Activated T-cell treated with anti-CD3 and anti-CD28 coated beads, Interleukin-2, amount 50 U/mL, for 24 hours (primary cell): ENCODE measurements around the gene LRRC55.

Experiments used
- DNase-seq: peaks from one replicate; pipeline ENCODE4 v3.0.0-alpha.2; 2020
- H3K27ac Mint-ChIP-seq: 2 replicates; pipeline ENCODE4 v1.8.0; 2020; ENCODE audit warnings: mild to moderate bottlenecking, mixed read lengths
- H3K27me3 Mint-ChIP-seq: 2 replicates; pipeline ENCODE4 v1.8.0; 2020; ENCODE audit warnings: mixed read lengths
- H3K36me3 Mint-ChIP-seq: 2 replicates; pipeline ENCODE4 v1.8.0; 2020; ENCODE audit warnings: low read depth, mixed read lengths
- H3K4me1 Mint-ChIP-seq: 2 replicates; pipeline ENCODE4 v1.8.0; 2020; ENCODE audit warnings: low read depth, mixed read lengths
- H3K4me3 Mint-ChIP-seq: 2 replicates; pipeline ENCODE4 v1.8.0; 2020; ENCODE audit warnings: mild to moderate bottlenecking, moderate library complexity, mixed read lengths
- H3K9me3 Mint-ChIP-seq: 2 replicates; pipeline ENCODE4 v1.8.0; 2020; ENCODE audit warnings: mixed read lengths

LRRC55 gene

GRCh38 chr11:57228600-57228999 lies 46.8 kb downstream of the LRRC55 start:
- Mint-ChIP-seq H3K27me3 (peaks cover 45% of the 10 kb centered on the region), H3K36me3 (no peaks in the 10 kb centered on the region), H3K4me1 (no peaks in the 10 kb centered on the region), H3K9me3 (no peaks in the 10 kb centered on the region), H3K4me3 (no peak overlapping the region), H3K27ac (no peak overlapping the region)
- no peak for DNase-seq

DNA sequence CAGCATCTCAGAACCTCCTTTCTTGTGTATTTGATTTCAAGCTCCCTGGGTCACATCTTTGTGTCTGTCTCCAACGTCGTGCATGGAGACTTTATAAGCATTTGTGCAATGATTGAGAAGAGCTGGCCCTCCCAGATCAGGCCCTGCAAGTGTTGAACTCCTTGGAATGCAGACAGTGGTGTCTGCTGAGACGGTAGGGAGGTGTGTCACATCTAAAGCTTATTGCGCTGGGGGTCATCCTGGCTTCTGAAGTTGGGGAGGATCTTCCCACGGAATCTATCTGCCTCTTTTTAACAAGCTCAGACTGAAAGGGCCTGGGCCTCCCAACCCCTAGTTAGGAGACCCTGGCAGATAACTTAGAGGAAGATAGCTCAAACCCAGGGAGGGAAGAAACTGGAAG lies 48.6 kb downstream of the LRRC55 start:
- H3K36me3 Mint-ChIP-seq, result no peaks in the 10 kb centered on the region
- H3K27ac Mint-ChIP-seq, result no peak overlapping the region
- no peak for DNase-seq
- H3K9me3 Mint-ChIP-seq, result no peaks in the 10 kb centered on the region
- no peaks in the 10 kb centered on the region for H3K4me1 Mint-ChIP-seq
- no peak overlapping the region for H3K4me3 Mint-ChIP-seq
- H3K27me3 Mint-ChIP-seq, result peaks cover 60% of the 10 kb centered on the region

GRCh38 chr11:57230791-57231538 lies 49.2 kb downstream of the LRRC55 start:
- Mint-ChIP-seq H3K4me1 (no peaks in the 10 kb centered on the region), H3K27me3 (peaks cover 64% of the 10 kb centered on the region), H3K9me3 (no peaks in the 10 kb centered on the region), H3K27ac (no peak overlapping the region), H3K4me3 (no peak overlapping the region), H3K36me3 (no peaks in the 10 kb centered on the region)
- no peak for DNase-seq

DNA sequence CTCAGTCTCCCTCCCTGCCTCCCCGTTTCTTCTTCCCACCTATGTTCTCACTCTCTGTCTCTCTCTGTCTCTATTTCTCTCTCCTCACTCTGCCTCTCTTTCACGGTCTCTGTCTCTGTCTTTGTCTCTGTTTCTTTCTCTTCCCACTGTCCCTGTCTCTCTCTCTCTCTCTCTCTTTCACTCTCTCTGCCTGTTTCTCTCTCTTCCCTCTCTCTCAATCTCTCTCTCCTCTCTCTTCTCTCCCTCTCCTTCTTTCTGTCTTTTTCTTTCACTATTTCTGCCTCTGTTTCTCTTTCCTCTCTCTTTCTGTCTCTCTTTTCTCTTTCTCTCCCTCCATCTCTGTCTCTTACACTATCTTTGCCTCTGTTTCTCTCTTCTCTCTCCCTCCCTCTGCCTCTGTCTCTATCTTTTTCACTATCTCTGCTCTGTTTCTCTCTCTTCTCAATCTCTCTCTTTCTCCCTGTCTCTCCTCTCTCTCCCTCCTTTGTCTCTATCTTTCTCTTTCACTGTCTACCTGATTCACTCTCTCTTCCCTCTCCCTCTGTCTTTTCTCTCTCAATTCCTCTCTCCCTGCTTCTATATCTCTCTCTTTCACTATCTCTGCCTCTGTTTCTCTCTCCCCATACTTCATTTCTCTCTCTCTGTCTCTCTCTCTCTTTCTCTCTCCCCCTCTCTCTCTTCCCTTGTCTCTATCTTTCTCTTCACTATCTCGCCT lies 49.9 kb downstream of the LRRC55 start:
- H3K4me3 Mint-ChIP-seq, result no peak overlapping the region
- no peaks in the 10 kb centered on the region for H3K4me1 Mint-ChIP-seq
- DNase-seq, result no peak
- H3K27ac Mint-ChIP-seq, result no peak overlapping the region
- no peaks in the 10 kb centered on the region for H3K9me3 Mint-ChIP-seq
- H3K27me3 Mint-ChIP-seq, result peaks cover 71% of the 10 kb centered on the region
- no peaks in the 10 kb centered on the region for H3K36me3 Mint-ChIP-seq

DNA sequence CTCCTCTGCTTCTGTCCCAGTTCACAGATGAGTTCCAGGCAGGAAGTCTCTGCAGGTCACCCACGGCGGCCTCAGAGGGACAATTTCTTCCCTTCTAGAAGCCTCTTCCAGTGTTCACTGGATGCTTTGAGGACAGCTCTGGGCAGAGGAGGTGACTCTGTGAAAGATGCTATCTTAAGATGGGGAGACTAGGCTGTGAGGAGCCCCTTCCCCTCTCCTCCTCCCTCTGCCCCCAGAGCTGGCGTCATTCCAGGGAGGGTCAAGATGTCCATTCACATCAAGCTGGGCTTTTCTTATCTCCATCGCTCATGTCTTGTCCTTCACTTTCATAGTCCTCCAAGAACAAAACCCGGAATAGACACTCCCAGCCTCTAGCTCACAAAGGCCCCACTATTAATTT lies 51.9 kb downstream of the LRRC55 start:
- H3K27me3 Mint-ChIP-seq, result peaks cover 87% of the 10 kb centered on the region
- DNase-seq, result no peak
- no peaks in the 10 kb centered on the region for H3K36me3 Mint-ChIP-seq
- H3K9me3 Mint-ChIP-seq, result no peaks in the 10 kb centered on the region
- H3K4me1 Mint-ChIP-seq, result peaks cover 4% of the 10 kb centered on the region
- no peak overlapping the region for H3K4me3 Mint-ChIP-seq
- H3K27ac Mint-ChIP-seq, result no peak overlapping the region

DNA sequence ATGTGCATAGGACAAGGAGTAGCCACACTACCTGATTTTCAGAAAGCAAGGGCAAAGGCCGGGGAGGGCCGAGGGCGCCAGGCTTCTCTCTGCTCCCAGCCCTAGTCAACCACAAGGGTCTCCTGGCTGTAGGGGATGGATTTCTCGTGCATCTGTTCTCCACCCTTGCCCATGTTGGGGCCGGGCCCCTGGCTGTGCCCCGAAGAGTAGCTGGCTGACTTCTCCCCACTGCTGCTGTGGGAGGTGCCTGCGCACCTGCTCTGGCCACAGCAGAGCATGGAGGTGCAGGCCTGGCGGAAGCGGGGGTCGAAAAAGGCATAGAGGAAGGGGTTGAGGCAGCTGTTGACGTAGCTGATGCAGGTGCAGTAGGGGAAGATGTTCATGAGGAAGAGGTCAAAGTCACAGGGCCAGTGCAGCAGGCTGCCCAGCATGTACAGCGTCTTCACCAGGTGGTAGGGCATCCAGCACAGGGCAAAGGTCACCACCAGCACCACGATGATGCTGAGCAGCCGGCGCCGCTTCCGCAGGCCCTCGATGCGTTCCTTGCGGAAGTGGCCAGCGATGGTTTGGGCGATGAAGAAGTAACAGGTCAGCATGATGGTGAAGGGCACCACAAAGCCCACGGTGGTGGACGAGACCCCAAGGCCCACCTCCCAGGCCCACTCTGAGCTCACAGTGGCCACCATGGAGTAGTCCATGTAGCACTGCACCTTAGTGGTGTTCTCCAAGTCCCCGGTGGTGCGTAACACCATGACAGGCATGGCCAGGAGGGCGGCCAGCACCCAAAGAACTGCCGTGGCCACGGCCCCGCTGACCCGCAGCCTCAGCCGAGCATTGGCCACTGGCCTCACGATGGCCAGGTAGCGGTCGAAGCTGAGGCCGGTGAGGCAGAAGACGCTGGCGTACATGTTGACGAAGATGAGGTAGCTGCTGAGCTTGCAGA lies 54.3 kb downstream of the LRRC55 start:
- no peak for DNase-seq
- peaks cover 4% of the 10 kb centered on the region for H3K4me1 Mint-ChIP-seq
- H3K9me3 Mint-ChIP-seq, result no peaks in the 10 kb centered on the region
- peaks cover 76% of the 10 kb centered on the region for H3K27me3 Mint-ChIP-seq
- H3K4me3 Mint-ChIP-seq, result no peak overlapping the region
- no peak overlapping the region for H3K27ac Mint-ChIP-seq
- H3K36me3 Mint-ChIP-seq, result no peaks in the 10 kb centered on the region

DNA sequence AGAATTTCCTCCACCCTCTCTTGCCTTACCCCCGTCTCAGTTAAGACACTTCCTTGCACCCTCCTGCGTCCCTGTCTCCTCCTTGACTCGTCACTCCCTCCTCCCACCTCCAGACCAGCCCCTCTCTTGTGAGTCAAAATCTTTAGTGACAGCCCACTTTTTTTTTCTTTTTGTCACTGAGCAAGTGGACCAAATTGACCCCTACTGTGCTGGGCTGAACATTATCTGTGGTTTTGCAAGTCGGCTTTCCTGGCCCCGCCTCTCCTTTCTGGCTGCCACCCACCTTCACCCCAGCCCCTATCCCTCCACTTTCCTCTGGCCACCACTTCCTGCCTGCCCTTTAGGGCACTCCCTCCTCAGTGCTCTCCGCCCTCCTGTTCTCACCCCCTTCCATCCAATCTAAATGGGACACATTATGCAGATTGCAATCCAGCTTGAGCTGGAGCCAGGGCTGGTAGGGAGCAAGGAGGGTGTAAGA lies 55.5 kb downstream of the LRRC55 start, which contains the start of gene APLNR:
TSS of gene APLNR (minus strand) at position 47 of the 478 bp plus-strand sequence. CDS start 246 bp downstream, outside the sequence.
- H3K36me3 Mint-ChIP-seq, result no peaks in the 10 kb centered on the region
- H3K27ac Mint-ChIP-seq, result no peak within 1 kb of the TSS
- peaks cover 4% of the 10 kb centered on the region for H3K4me1 Mint-ChIP-seq
- peaks cover 70% of the 10 kb centered on the region for H3K27me3 Mint-ChIP-seq
- DNase-seq, result no peak
- no peaks in the 10 kb centered on the region for H3K9me3 Mint-ChIP-seq
- no peak within 1 kb of the TSS for H3K4me3 Mint-ChIP-seq

DNA sequence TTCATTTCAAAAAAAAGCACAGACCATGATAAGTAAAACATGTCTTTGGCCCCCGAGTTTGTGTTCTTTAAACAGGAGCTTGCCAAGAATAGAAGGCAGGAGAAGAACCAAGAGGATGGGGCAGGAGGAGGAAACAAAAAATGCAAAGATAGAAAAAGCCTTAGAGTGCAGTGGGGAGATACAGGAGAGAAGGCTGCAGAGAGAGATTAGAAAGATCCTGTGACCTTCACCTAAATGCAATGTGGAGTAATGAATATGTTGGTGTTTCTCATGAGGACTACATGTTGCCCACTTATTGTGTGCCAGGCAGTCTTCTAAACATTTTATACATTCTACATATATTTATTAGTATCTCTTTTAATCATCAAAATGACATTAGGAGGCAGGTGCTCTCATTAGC lies 57.6 kb downstream of the LRRC55 start:
- DNase-seq, result no peak
- peaks cover 4% of the 10 kb centered on the region for H3K4me1 Mint-ChIP-seq
- H3K9me3 Mint-ChIP-seq, result no peaks in the 10 kb centered on the region
- peaks cover 53% of the 10 kb centered on the region for H3K27me3 Mint-ChIP-seq
- H3K36me3 Mint-ChIP-seq, result no peaks in the 10 kb centered on the region
- no peak overlapping the region for H3K4me3 Mint-ChIP-seq
- H3K27ac Mint-ChIP-seq, result no peak overlapping the region

- no peak overlapping the region for H3K4me3 Mint-ChIP-seq
- peaks cover 46% of the 10 kb centered on the region for H3K27me3 Mint-ChIP-seq
- no peak for DNase-seq
- no peak overlapping the region for H3K27ac Mint-ChIP-seq
- no peaks in the 10 kb centered on the region for H3K36me3 Mint-ChIP-seq
- H3K4me1 Mint-ChIP-seq, result peaks cover 9% of the 10 kb centered on the region
- no peaks in the 10 kb centered on the region for H3K9me3 Mint-ChIP-seq
Observed at GRCh38 chr11:57240007-57240406, 58.3 kb downstream of the LRRC55 start.

GRCh38 chr11:57240757-57241156 lies 59.0 kb downstream of the LRRC55 start:
- Mint-ChIP-seq H3K4me1 (peaks cover 9% of the 10 kb centered on the region), H3K4me3 (no peak overlapping the region), H3K9me3 (no peaks in the 10 kb centered on the region), H3K27ac (no peak overlapping the region), H3K36me3 (no peaks in the 10 kb centered on the region), H3K27me3 (peaks cover 39% of the 10 kb centered on the region)
- DNase-seq, result no peak
